HFF-Myc (cell line): ENCODE results near the gene ARFGAP3.
A peak's percentile ranks its signal among the peaks of the same experiment; 100 is the strongest.

Source experiments
- DNase-seq: peaks from one replicate; pipeline ENCODE4 v3.0.0-alpha.2; 2011; ENCODE audit warnings: low read depth; ENCODE audit errors: extremely low read depth
- H3K4me3 ChIP-seq: replicated peaks from 2 replicates; pipeline ENCODE4 v1.5.1; 2011; ENCODE audit warnings: low read depth, mild to moderate bottlenecking, control low read depth, low read length
- CTCF ChIP-seq: IDR thresholded peaks from 2 replicates; pipeline ENCODE4 v1.5.1; 2012; ENCODE audit warnings: mild to moderate bottlenecking, low read depth, low read length, control low read depth; ENCODE audit errors: missing control alignments

The ARFGAP3 gene

DNA sequence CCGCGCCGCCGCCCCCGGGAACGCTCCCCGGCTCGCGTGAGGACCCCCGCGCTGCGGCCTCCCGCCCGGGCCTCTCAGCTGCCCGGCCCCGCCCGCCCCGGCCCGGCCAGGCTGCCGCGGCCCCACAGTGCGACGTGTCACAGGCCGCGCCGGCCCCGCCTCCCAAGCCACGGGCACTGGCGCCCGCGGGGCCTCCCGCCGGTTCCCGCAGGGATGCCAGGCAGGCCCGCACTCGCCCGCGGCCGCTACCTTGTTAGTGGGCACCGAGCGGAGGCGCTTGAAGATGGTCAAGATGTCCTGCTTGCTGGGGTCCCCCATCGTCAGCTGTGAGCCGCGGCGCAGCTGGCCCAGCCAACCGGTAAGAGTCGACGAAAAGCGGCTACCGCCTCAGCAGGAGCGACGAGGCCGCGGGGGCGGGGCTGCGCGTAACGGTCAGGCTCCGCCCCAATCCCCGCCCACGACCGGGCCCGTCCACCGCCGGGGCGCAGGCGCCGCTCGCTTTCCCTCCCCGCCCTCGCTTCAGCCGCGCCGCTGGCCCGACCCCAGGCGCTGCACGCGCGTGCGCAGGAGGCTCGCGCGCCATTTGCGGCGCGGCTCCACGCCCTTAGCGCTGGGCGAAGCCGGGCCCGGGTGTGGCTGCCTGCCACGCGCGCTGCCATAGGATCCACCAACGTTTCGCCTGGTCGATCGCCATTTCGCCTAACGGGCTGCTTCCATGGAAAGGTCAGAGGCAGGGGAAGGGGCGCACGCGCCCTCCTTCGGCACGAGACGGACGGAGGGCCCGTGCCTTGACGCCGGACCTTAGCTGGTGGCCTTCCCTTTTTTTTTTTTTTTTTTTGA, at the start of gene ARFGAP3:
ARFGAP3 (minus strand) TSS at position 409 of the 840 bp plus-strand sequence; CDS start at position 318, 91 bp downstream.
- peak within 1 kb of the TSS; percentile 68 for H3K4me3 ChIP-seq
- peak; percentile 52 for DNase-seq
- TF ChIP-seq CTCF, result no peak

GRCh38 chr22:42905702-42906183, 48.7 kb upstream of the ARFGAP3 start:
- no peak overlapping the region for H3K4me3 ChIP-seq
- no peak for TF ChIP-seq CTCF
- DNase-seq, result no peak

GRCh38 chr22:42905217-42905616, 48.1 kb upstream of the ARFGAP3 start:
- TF ChIP-seq CTCF, result no peak
- DNase-seq, result no peak
- H3K4me3 ChIP-seq, result no peak overlapping the region

DNA sequence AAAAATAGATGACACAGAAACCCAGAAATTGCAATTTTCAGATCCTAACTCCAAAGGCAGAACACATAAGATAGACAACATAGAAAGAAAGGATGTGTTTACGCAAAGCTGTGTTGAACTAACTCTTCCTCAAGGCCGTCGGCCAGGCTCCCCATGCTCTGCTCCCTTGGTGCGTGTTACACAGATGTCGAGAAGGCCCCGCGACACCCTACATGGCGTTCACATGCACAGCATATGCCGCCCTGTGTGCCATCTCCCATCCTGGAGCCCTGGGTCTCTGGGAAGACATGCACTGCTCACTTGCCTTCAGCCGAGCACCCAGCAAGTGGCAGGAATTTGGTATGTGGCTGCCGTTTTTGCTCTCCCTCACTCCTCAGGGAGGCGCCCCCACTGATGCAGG, 47.0 kb upstream of the ARFGAP3 start:
- TF ChIP-seq CTCF, result no peak
- H3K4me3 ChIP-seq, result no peak overlapping the region
- no peak for DNase-seq

DNA sequence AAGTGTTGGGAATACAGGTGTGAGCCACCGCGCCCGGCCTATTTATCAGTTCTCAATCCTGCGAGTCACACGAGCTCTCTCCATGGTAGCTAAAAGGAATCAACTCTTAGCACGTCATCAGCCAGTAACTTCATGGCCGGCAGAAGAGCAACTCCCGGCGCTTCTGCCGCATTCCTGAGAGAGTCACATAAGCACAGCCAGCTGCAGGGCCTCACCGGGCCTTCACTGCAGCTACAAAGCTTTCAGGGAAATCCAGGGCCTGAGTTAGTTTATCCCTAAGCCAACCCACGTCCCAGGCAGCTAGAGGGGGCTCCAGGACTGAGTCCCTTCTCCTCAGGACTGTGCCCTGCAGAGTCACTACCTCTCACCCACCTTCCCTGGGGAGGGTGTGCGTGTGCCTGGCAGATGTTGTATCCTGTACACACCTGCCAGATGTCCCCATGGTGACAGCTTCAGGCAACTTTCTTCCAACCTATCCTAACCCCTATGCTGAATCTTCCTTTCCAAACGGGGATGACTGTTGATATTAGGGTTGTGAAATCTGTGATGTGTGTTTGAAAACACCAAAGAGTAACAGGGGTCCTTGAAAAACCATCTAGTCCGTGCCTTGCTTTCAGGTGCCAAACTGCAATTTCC, 45.9 kb upstream of the ARFGAP3 start:
- DNase-seq, result no peak
- H3K4me3 ChIP-seq, result no peak overlapping the region
- peak; percentile 8 for TF ChIP-seq CTCF

DNA sequence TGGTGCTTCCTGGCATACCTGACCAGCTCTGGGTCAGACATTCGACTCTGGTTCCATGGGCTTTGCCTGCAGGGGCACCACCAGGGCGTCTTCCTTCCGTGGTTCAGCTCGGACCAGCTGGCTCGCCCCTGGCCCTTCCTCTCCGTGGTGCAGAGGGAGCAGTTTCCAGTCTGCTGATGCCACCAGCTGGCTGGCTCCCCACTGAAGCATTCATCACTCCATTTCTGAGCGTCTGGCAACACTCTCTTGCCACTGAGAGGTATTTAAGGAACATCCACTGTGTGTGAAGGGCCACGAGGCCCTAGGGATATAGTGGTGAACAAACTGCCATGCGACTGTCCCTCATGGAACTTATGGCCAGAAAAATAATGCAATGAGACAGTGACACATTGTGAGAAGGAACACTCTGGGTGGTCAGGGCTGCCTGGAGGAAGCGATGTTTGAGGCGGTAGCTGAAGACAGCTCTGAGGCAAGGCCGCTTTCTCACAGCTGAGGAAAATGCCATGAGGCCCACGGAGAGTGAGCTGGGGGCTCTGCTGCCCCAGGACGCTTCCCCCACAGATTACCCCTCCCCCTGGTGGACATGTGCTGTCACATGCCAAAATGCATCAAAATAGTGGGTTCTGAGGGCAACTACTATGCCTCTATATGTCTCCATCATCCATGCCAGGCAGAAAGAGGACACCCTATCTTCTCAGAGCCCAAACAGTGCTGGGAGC, 44.9 kb upstream of the ARFGAP3 start:
- DNase-seq, result no peak
- peak; percentile 28 for TF ChIP-seq CTCF
- H3K4me3 ChIP-seq, result no peak overlapping the region
